ENCODE results near the gene UCK1.
A peak's percentile ranks its signal among the peaks of the same experiment; 100 is the strongest.
"Not testable (repeated sequence)": the region's sequence is repeated elsewhere in the genome, so short reads cannot be mapped to it uniquely, and the experiment has no call there.

UCK1 gene

GRCh38 chr9:131518553-131518952, 12.5 kb downstream of the UCK1 start:
- no peaks in the 10 kb centered on the region for H3K4me1 ChIP-seq (ENCODE audit: control insufficient read depth, insufficient read depth, low read length)

GRCh38 chr9:131517761-131518190, 13.3 kb downstream of the UCK1 start:
- no peaks in the 10 kb centered on the region for H3K4me1 ChIP-seq (ENCODE audit: control insufficient read depth, insufficient read depth, low read length)
- H3K27me3 ChIP-seq (ENCODE audit: control insufficient read depth, insufficient read depth, low read length), result no peaks in the 10 kb centered on the region
- peaks cover 85% of the 10 kb centered on the region for H3K36me3 ChIP-seq (ENCODE audit: insufficient read depth, low read length)
- no peaks in the 10 kb centered on the region for H3K9me3 ChIP-seq (replicated peaks; ENCODE audit: low read length)
- no peak overlapping the region for H3K4me3 ChIP-seq (ENCODE audit: low read length)
- no peak overlapping the region for H3K4me2 ChIP-seq (ENCODE audit: low read length)
- no peak overlapping the region for H3K9ac ChIP-seq (ENCODE audit: low read depth, low read length)

More at GRCh38 chr9:131518553-131518952, 12.5 kb downstream of the UCK1 start:
- Histone ChIP-seq H3K36me3 (ENCODE audit: insufficient read depth, low read length) (peaks cover 86% of the 10 kb centered on the region), H3K9ac (ENCODE audit: low read depth, low read length) (no peak overlapping the region), H3K9me3 (replicated peaks; ENCODE audit: low read length) (no peaks in the 10 kb centered on the region), H3K4me2 (ENCODE audit: low read length) (no peak overlapping the region), H3K4me3 (ENCODE audit: low read length) (no peak overlapping the region), H3K27me3 (ENCODE audit: control insufficient read depth, insufficient read depth, low read length) (no peaks in the 10 kb centered on the region)

- Histone ChIP-seq H3K9ac (ENCODE audit: low read depth, low read length) (no peak overlapping the region), H3K4me3 (ENCODE audit: low read length) (no peak overlapping the region), H3K36me3 (ENCODE audit: insufficient read depth, low read length) (peaks cover 82% of the 10 kb centered on the region), H3K27me3 (ENCODE audit: control insufficient read depth, insufficient read depth, low read length) (no peaks in the 10 kb centered on the region), H3K4me2 (ENCODE audit: low read length) (no peak overlapping the region), H3K4me1 (ENCODE audit: control insufficient read depth, insufficient read depth, low read length) (no peaks in the 10 kb centered on the region), H3K9me3 (replicated peaks; ENCODE audit: low read length) (no peaks in the 10 kb centered on the region)
These were observed 14.1 kb downstream of the UCK1 start for GRCh38 chr9:131516930-131517329.

GRCh38 chr9:131516100-131516499, 15.0 kb downstream of the UCK1 start:
- Histone ChIP-seq H3K4me3 (ENCODE audit: low read length) (no peak overlapping the region), H3K9me3 (replicated peaks; ENCODE audit: low read length) (no peaks in the 10 kb centered on the region), H3K36me3 (ENCODE audit: insufficient read depth, low read length) (peaks cover 83% of the 10 kb centered on the region), H3K27me3 (ENCODE audit: control insufficient read depth, insufficient read depth, low read length) (no peaks in the 10 kb centered on the region), H3K4me2 (ENCODE audit: low read length) (no peak overlapping the region), H3K9ac (ENCODE audit: low read depth, low read length) (no peak overlapping the region), H3K4me1 (ENCODE audit: control insufficient read depth, insufficient read depth, low read length) (no peaks in the 10 kb centered on the region)

GRCh38 chr9:131515559-131516031, 15.5 kb downstream of the UCK1 start:
- not testable (repeated sequence) for H3K9ac ChIP-seq (ENCODE audit: low read depth, low read length); H3K4me2 ChIP-seq (ENCODE audit: low read length); H3K27me3 ChIP-seq (ENCODE audit: control insufficient read depth, insufficient read depth, low read length); H3K4me3 ChIP-seq (ENCODE audit: low read length); H3K4me1 ChIP-seq (ENCODE audit: control insufficient read depth, insufficient read depth, low read length); H3K9me3 ChIP-seq (replicated peaks; ENCODE audit: low read length)
- H3K36me3 ChIP-seq (ENCODE audit: insufficient read depth, low read length), result peaks cover 85% of the 10 kb centered on the region

GRCh38 chr9:131513177-131513576, 17.9 kb downstream of the UCK1 start:
- Histone ChIP-seq H3K36me3 (ENCODE audit: insufficient read depth, low read length) (peaks cover 75% of the 10 kb centered on the region), H3K27me3 (ENCODE audit: control insufficient read depth, insufficient read depth, low read length) (no peaks in the 10 kb centered on the region), H3K9me3 (replicated peaks; ENCODE audit: low read length) (no peaks in the 10 kb centered on the region), H3K9ac (ENCODE audit: low read depth, low read length) (no peak overlapping the region), H3K4me2 (ENCODE audit: low read length) (no peak overlapping the region), H3K4me1 (ENCODE audit: control insufficient read depth, insufficient read depth, low read length) (no peaks in the 10 kb centered on the region), H3K4me3 (ENCODE audit: low read length) (no peak overlapping the region)

GRCh38 chr9:131511880-131512279, 19.2 kb downstream of the UCK1 start:
- H3K9me3 ChIP-seq (replicated peaks; ENCODE audit: low read length), result no peaks in the 10 kb centered on the region
- H3K4me1 ChIP-seq (ENCODE audit: control insufficient read depth, insufficient read depth, low read length), result no peaks in the 10 kb centered on the region
- H3K36me3 ChIP-seq (ENCODE audit: insufficient read depth, low read length), result peaks cover 69% of the 10 kb centered on the region
- no peaks in the 10 kb centered on the region for H3K27me3 ChIP-seq (ENCODE audit: control insufficient read depth, insufficient read depth, low read length)
- H3K4me2 ChIP-seq (ENCODE audit: low read length), result no peak overlapping the region
- no peak overlapping the region for H3K4me3 ChIP-seq (ENCODE audit: low read length)
- no peak overlapping the region for H3K9ac ChIP-seq (ENCODE audit: low read depth, low read length)

- peaks cover 65% of the 10 kb centered on the region for H3K36me3 ChIP-seq (ENCODE audit: insufficient read depth, low read length)
These were observed 19.6 kb downstream of the UCK1 start for GRCh38 chr9:131511416-131511815.

GRCh38 chr9:131505012-131505411, 26.1 kb downstream of the UCK1 start:
- Histone ChIP-seq H3K27me3 (ENCODE audit: control insufficient read depth, insufficient read depth, low read length) (no peaks in the 10 kb centered on the region), H3K4me3 (ENCODE audit: low read length) (no peak overlapping the region), H3K9me3 (replicated peaks; ENCODE audit: low read length) (no peaks in the 10 kb centered on the region), H3K9ac (ENCODE audit: low read depth, low read length) (no peak overlapping the region), H3K4me1 (ENCODE audit: control insufficient read depth, insufficient read depth, low read length) (peaks cover 17% of the 10 kb centered on the region), H3K4me2 (ENCODE audit: low read length) (no peak overlapping the region), H3K36me3 (ENCODE audit: insufficient read depth, low read length) (peaks cover 26% of the 10 kb centered on the region)

More at GRCh38 chr9:131511416-131511815, 19.6 kb downstream of the UCK1 start:
- no peak overlapping the region for H3K4me2 ChIP-seq (ENCODE audit: low read length)
- H3K4me1 ChIP-seq (ENCODE audit: control insufficient read depth, insufficient read depth, low read length), result no peaks in the 10 kb centered on the region
- H3K4me3 ChIP-seq (ENCODE audit: low read length), result no peak overlapping the region
- H3K27me3 ChIP-seq (ENCODE audit: control insufficient read depth, insufficient read depth, low read length), result no peaks in the 10 kb centered on the region
- no peaks in the 10 kb centered on the region for H3K9me3 ChIP-seq (replicated peaks; ENCODE audit: low read length)
- no peak overlapping the region for H3K9ac ChIP-seq (ENCODE audit: low read depth, low read length)

- Histone ChIP-seq H3K4me2 (ENCODE audit: low read length) (peak overlapping the region; percentile 100), H3K4me3 (ENCODE audit: low read length) (peak overlapping the region; percentile 95), H3K9me3 (replicated peaks; ENCODE audit: low read length) (no peaks in the 10 kb centered on the region), H3K4me1 (ENCODE audit: control insufficient read depth, insufficient read depth, low read length) (peaks cover 17% of the 10 kb centered on the region), H3K27me3 (ENCODE audit: control insufficient read depth, insufficient read depth, low read length) (no peaks in the 10 kb centered on the region), H3K36me3 (ENCODE audit: insufficient read depth, low read length) (peaks cover 30% of the 10 kb centered on the region), H3K9ac (ENCODE audit: low read depth, low read length) (peak overlapping the region; percentile 89)
These were observed 27.2 kb downstream of the UCK1 start for GRCh38 chr9:131503626-131504465.

- Histone ChIP-seq H3K9ac (ENCODE audit: low read depth, low read length) (peak within 1 kb of the TSS; percentile 89), H3K4me1 (ENCODE audit: control insufficient read depth, insufficient read depth, low read length) (peaks cover 17% of the 10 kb centered on the region), H3K4me2 (ENCODE audit: low read length) (peak within 1 kb of the TSS; percentile 100), H3K36me3 (ENCODE audit: insufficient read depth, low read length) (peaks cover 36% of the 10 kb centered on the region), H3K4me3 (ENCODE audit: low read length) (peak within 1 kb of the TSS; percentile 95), H3K27me3 (ENCODE audit: control insufficient read depth, insufficient read depth, low read length) (no peaks in the 10 kb centered on the region), H3K9me3 (replicated peaks; ENCODE audit: low read length) (no peaks in the 10 kb centered on the region)
These were observed 28.1 kb downstream of the UCK1 start, which contains the start of gene POMT1 for GRCh38 chr9:131502781-131503625. Gene POMT1 (plus strand): TSS chr9:131502918. CDS start chr9:131504219, 1,301 bp downstream.

Data from skeletal muscle satellite cell (primary cell).